Thoracic aorta (tissue), 2 donors: ENCODE data around the gene UBN1. TPM values are rescaled to one million over a fixed set of nuclear protein-coding genes. Genes with fewer than 3 reads are reported as not detected.

Experiments used
- ATAC-seq: fragments of 150-250 bp; one replicate; pipeline ENCODE4 v1.8.0; 2017; ENCODE audit warnings: low read depth; ENCODE audit not compliant: insufficient number of reproducible peaks, low FRiP score
- DNase-seq: peaks from one replicate; pipeline ENCODE4 v3.0.0-alpha.2; 2020; ENCODE audit warnings: low spot score
- H3K27ac ChIP-seq, 2 donors: fragments of 200-600 bp; sonication (generic); 1 replicate in 1 of 2; 2 replicates in 1 of 2; pipeline ENCODE4 v1.5.1; 2016; ENCODE audit warnings: mild to moderate bottlenecking in 2 of 2, moderate library complexity in 2 of 2
- H3K27me3 ChIP-seq: fragments of 200-600 bp; sonication (generic); replicated peaks from 2 replicates; pipeline ENCODE4 v1.6.0; 2016; ENCODE audit warnings: mild to moderate bottlenecking; ENCODE audit not compliant: insufficient read depth
- H3K36me3 ChIP-seq: fragments of 200-600 bp; sonication (generic); one replicate; pipeline ENCODE4 v1.5.1; 2016
- H3K4me1 ChIP-seq, 2 donors: fragments of 200-600 bp; sonication (generic); 1 replicate in 1 of 2; 2 replicates in 1 of 2; pipeline versions ENCODE4 v1.5.1 to v1.6.0; 2016; ENCODE audit warnings: low read depth in 2 of 2, mild to moderate bottlenecking in 1 of 2; ENCODE audit not compliant: control insufficient read depth in 1 of 2
- H3K4me3 ChIP-seq: fragments of 200-600 bp; sonication (generic); 2 replicates; pipeline ENCODE4 v1.5.1; 2016; ENCODE audit warnings: mild to moderate bottlenecking
- H3K9me3 ChIP-seq: fragments of 200-600 bp; sonication (generic); 2 replicates; pipeline ENCODE4 v1.5.1; 2016
- total RNA-seq, 2 donors: library from RNA; depleted of rRNA; stranded (reverse); fragments of >200 nt; gene quantifications; one replicate each; pipeline versions ENCODE4 v1.1.0 to v1.2.3, GENCODE V29; 2016
- TF ChIP-seq, protein P1 (sequence below): fragments of 200-600 bp; sonication (generic); IDR thresholded peaks from one replicate; pipeline ENCODE4 v1.5.1; 2019; ENCODE audit warnings: antibody characterized with exemption

Gene UBN1
- total RNA-seq, 2 donors from 2014 or later: 27.1 to 37.0 TPM

GRCh38 chr16:4825196-4825595, 22.1 kb upstream of the UBN1 start:
- DNase-seq: no peak
- H3K36me3 ChIP-seq: peaks cover 78% of the 10 kb centered on the region

DNA sequence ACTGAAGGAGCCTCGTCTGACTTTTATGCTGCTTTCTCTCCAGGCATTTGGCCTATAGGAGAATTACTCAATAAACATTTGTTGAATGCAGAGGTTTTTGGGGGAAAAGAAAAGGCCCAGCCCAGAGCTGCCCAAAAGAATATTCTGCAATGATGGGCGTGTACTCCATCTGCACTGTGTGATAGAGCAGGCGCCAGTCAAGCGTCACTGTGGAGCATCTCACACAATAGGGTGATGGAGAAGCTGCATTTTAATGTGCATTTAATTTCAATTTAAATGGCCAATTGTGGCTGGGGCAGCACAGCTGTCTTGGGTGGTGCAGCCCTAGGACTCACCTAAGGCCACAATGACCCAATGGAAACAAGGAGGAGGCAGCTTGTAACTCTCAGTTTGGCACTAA, 20.8 kb upstream of the UBN1 start:
- Histone ChIP-seq H3K9me3 (no peaks in the 10 kb centered on the region), H3K27ac (no peak overlapping the region), H3K36me3 (peaks cover 77% of the 10 kb centered on the region), H3K27me3 (no peaks in the 10 kb centered on the region), H3K4me1 (no peaks in the 10 kb centered on the region), H3K4me3 (no peak overlapping the region)
- DNase-seq: no peak
- TF ChIP-seq, protein P1, sequence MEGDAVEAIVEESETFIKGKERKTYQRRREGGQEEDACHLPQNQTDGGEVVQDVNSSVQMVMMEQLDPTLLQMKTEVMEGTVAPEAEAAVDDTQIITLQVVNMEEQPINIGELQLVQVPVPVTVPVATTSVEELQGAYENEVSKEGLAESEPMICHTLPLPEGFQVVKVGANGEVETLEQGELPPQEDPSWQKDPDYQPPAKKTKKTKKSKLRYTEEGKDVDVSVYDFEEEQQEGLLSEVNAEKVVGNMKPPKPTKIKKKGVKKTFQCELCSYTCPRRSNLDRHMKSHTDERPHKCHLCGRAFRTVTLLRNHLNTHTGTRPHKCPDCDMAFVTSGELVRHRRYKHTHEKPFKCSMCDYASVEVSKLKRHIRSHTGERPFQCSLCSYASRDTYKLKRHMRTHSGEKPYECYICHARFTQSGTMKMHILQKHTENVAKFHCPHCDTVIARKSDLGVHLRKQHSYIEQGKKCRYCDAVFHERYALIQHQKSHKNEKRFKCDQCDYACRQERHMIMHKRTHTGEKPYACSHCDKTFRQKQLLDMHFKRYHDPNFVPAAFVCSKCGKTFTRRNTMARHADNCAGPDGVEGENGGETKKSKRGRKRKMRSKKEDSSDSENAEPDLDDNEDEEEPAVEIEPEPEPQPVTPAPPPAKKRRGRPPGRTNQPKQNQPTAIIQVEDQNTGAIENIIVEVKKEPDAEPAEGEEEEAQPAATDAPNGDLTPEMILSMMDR: no peak
- ATAC-seq: no peak

More at GRCh38 chr16:4825196-4825595, 22.1 kb upstream of the UBN1 start:
- Histone ChIP-seq H3K27me3 (no peaks in the 10 kb centered on the region), H3K4me1 (no peaks in the 10 kb centered on the region), H3K4me3 (no peak overlapping the region), H3K27ac (no peak overlapping the region), H3K9me3 (no peaks in the 10 kb centered on the region)
- ATAC-seq: no peak
- TF ChIP-seq, protein P1: no peak

DNA sequence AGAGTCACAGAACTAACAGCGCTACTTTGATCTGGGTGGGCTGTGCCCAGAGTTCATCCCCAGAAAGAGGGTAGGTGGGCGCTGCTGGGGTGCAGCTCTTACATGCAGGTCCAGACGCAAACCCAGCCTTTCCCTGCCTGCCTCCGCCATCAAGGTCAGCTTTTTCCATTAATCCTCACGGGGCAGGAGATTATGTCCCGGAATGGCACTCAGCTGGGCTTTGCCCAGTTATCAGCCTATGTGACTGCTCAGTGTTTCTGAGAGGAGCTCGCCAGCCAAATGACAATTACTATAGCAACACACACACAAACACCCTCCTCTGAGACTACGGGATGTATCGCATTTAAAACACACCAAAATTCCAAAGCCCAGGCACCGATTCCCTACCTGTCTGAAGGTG, 20.3 kb upstream of the UBN1 start:
- peaks cover 77% of the 10 kb centered on the region for H3K36me3 ChIP-seq
- no peaks in the 10 kb centered on the region for H3K27me3 ChIP-seq
- no peaks in the 10 kb centered on the region for H3K9me3 ChIP-seq
- no peaks in the 10 kb centered on the region for H3K4me1 ChIP-seq
- TF ChIP-seq, protein P1: no peak
- ATAC-seq (no peak), DNase-seq (no peak)
- no peak overlapping the region for H3K4me3 ChIP-seq
- H3K27ac ChIP-seq: no peak overlapping the region

DNA sequence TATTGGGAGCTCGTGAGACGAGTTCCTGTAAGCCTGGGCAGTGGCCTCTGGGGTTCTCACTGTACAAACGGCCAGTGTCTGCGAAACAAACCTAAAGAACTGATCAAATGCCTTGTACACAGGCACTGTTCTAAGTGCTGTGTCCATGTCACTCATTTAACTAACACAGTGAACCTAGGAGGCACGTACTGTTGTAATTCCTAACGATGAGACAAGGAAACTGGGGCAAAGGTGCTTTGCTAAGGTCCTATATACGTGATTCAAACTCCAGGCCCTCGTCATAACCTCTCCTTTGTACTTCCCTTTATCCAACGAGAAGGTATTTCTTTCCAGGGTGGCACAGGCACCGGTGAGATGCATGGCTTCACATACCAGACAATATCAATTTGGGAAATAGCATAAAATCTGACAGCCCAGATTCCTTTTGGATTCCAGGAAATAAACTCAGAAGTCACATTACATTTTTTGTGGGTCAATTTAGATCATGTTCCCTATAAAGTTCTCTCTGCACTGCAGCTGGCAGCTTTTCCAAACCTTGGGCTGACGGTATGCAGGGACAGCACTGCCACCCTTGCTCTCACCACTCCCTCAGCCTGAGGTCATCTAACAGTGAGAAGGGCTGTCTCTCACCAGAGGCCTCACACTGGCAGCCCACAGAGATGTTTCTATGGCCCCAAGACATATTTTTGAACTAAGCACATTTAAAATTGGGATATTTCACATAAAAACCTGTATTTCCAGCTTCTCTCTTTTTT, 18.5 kb upstream of the UBN1 start:
- no peak for ATAC-seq
- Histone ChIP-seq H3K4me1 (no peaks in the 10 kb centered on the region), H3K27me3 (no peaks in the 10 kb centered on the region), H3K27ac (no peak overlapping the region), H3K4me3 (no peak overlapping the region), H3K9me3 (no peaks in the 10 kb centered on the region), H3K36me3 (peaks cover 77% of the 10 kb centered on the region)
- TF ChIP-seq, protein P1: no peak
- no peak for DNase-seq

DNA sequence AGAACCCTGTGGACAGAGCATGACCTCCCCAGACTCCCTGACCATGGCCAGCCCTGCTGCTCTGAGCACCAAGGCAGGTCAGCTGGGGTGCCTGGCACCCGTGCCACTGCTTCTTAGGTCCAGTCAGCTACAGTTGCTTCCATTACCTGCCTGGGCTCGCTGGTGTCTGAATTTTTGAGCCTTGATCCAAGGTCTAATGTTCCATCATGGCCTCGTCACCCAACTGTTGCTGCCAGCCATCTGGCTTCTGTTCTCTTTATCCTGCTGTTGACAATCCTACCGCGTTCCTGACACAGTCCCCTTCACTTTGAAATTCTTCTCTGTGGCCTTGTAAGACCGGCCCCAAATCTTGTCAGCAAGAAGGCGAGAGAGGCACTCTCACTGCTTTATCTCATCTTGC, 16.9 kb upstream of the UBN1 start:
- peaks cover 81% of the 10 kb centered on the region for H3K36me3 ChIP-seq
- H3K4me3 ChIP-seq: no peak overlapping the region
- ATAC-seq: no peak

More for the DNA sequence above, 16.9 kb upstream of the UBN1 start:
- no peak for DNase-seq
- Histone ChIP-seq H3K4me1 (no peaks in the 10 kb centered on the region), H3K27me3 (no peaks in the 10 kb centered on the region), H3K27ac (no peak overlapping the region), H3K9me3 (no peaks in the 10 kb centered on the region)
- TF ChIP-seq, protein P1: no peak
